GM21381 (cell line): ENCODE results near the gene ZNF536.

ENCODE experiments used
- ATAC-seq: cut with Tn5 transposase; IDR thresholded peaks from one replicate; pipeline ENCODE4 v1.9.1; 2021; ENCODE audit warnings: mild to moderate bottlenecking, moderate library complexity; ENCODE audit not compliant: unreplicated experiment

ZNF536 gene

DNA sequence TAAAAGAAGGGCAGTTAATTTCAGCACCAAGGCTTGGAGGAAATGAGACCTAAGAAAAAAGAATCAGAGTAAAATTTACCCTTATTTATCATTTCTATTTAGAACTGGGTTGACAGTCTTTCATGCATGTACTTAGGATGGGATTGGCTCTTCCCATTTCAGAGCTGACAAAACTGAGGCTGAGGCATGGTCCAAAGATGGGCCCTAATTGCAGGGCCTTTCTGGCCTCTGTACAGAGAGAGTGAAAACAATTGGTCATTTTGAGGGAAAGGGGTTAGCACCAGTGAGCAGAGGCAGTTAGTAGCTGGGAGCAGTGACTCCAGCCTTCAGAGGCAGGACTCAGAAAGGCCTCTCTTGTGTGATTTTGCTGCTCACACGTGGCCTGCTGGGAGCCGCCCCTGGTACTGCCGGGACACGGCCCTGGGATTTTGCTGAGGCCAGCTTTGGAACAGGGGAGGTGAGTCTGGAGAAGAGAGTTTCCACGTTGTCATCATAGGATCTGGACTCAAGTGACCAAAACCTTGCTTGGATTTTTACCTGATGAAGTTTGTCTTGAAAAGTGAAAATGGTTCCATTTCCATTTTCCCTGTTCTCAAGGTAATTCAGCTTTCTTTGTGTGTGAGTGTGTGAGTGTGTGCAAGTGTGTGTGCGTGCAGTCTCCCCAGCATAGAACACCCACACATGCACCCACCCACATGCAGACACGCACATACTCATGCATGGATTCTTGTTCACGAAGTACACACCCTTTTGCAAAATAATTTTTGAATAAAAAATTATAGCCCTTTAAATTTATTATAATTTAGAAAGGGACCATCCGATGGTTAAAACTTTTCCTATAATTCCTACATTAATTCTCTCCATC lies at the start of gene ZNF536:
ZNF536 (plus strand) TSS at position 425 of the 865 bp plus-strand sequence. CDS start 71,179 bp downstream, outside the sequence.
- ATAC-seq: no peak

DNA sequence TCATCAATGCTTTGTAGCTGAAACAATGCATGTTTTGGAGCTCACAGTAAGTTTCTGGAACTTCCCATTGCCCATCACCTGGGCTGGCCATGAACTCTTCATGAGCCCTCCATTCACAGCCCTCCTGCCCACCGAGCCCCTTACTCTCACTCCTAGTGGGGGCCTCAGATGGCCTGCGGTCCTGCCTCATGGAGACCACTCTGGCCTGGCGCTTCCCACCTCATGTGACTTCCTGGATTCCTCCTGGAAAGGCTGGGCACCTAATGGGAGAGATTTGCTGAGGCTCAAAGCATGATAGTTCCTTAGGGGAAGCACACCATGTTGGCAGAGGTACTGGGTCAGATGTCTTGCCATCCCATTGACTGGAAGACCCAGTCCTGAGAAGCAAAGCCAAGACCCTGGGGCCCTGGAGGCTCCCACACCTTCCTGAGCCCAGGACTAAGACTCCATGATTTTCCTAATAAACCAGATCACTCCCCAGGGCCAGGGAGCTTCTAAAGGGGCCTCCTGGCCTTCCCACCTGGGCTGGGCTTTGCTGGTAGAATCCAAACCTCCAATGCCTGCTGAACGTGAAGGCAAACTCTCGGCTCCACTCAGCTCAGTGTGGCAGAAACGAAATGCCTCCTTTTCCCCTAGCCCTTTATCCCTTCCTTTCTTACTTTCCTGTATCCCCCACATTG lies 49.4 kb upstream of the ZNF536 start:
- no peak for ATAC-seq

DNA sequence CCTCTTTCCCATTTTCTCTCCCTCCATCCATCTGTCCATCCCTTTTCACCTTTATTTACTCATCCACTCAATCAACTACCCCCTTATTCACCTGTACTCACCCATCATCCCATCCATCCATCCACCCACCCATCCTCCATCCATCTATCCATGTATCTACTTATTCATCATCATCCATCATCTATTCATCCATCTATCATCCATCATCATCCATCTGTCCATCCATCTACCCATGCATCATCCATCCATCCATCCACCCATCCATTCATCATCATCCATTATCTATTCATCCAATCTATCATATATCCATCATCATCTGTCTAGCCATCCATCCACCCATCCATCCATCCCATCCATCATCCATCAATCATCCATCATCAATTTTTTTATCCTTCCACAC lies 48.3 kb upstream of the ZNF536 start:
- ATAC-seq: no peak

DNA sequence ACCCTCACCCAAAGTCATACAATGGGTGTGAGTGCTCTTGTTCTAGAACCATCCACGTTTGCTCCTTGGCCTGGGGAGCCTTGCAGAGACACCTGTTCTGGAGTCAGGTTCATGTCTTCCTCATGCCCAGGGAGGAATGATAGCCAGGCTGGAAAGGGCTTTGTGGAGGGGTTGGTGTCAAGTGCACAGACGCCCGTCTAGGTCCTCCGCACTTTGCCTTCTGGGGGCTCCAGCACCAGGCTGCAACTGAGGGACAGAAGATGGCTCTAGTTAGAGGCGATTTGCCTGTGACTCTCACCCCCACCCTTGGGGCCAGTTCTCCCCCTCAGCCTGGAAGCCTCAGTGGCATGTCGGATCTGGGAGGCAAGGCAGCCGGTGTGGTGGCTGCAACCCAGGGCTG lies 47.2 kb upstream of the ZNF536 start:
- ATAC-seq: no peak

DNA sequence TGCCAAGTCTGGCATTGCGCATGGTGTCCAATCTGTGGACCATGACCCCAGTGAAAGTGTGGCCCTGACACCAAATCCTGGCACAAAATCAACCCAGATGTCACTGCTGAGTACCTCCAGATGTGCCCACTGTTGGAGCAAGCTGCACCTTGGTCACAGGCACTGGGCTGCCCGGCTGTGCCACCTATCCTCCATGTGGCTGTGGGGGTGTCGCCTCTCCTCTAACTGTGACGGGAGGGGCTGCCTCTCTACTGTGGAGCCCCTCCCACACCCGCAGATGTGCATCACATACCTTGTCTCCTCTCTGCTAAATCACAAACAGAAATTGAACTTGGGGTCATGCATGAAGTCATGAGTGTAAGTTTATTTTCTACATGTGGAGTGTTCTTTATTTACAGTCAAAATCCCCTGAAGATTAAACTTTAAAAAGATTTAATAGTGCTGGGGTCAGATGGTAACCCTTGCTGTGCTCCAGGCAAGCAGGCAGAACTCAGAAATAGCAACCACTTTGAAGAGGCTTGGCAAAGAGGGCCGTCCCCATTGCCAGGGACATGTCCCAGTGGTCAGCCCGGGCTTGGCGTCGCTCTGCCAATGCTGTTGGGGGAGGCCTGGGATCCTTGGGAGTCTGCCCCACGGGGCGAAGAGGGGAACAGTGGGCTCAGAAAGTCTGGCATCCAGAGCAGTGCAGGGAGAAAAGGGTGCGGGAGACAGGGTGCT lies 46.4 kb upstream of the ZNF536 start:
- ATAC-seq: no peak

DNA sequence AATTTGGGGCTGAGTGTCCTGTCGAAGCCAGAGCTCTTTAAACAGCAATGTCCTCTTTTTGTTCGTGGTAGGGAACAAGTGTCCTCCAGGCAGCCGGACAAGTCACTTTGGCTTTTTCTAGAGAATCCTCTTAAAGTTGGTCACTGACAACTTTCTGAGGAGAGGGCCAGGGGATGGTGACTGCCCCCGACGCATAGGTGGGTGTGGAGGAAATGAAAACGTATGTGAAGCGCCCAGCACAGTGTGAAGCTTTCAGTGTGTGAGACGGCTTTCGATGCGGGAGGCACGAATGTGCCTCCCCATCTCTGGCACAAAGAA lies 45.8 kb upstream of the ZNF536 start:
- no peak for ATAC-seq

DNA sequence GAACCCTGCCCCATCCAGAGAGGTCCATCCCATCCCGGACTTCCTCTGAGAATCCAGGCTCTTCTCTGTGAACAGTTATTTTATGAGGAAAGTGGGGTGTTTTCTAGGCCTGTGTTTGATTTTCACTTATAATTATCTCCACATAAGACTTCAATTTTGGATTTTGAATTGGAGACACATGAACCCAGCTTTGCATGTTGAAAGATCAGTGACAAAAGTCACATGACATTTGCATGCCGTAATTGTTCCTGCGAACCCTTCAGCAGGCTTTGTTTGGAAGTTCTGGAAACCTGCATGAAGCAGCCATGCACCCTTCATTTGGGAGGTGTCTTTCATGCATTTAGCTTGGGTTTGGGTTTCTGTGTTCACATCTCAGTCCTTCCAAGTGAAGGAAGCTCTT lies 44.9 kb upstream of the ZNF536 start:
- ATAC-seq: no peak

DNA sequence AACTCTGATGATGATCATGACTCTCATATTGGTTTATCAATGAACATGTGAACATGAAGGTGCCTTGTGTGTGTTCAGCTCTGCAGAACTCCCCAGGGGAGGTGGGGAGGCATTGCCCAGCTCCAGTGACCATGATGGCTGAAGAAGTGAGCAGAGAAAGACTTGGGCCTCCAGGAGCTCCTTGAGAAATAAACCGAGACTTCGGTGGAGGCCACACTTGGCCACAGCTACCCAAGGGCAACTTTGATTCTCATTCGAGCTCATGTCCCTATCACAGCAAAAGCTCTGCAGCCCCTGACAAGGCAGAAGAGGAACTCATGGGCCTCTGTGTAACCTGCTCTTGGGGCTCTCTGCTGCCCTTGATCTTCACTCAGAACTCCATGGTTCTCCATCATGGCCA lies 44.1 kb upstream of the ZNF536 start:
- no peak for ATAC-seq

DNA sequence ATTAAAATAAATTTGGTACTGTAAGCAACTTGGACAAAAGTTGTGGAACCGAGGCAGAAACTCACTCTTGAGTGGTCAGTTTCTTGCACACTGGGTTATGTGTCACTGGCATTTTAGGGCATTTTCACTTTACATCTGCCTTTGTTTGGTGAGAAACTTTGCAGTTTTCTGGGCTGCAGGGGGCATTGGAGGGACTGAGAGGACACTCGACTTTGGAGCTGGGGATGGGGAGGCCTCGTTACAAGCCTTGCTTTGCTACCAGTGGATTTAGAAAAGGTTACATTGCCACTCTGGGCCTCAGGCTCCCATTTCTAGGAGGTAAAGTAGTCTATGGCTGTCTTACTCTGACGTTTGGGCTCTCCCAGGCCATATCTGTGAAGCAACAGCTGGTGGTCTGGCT lies 41.9 kb upstream of the ZNF536 start:
- no peak for ATAC-seq

DNA sequence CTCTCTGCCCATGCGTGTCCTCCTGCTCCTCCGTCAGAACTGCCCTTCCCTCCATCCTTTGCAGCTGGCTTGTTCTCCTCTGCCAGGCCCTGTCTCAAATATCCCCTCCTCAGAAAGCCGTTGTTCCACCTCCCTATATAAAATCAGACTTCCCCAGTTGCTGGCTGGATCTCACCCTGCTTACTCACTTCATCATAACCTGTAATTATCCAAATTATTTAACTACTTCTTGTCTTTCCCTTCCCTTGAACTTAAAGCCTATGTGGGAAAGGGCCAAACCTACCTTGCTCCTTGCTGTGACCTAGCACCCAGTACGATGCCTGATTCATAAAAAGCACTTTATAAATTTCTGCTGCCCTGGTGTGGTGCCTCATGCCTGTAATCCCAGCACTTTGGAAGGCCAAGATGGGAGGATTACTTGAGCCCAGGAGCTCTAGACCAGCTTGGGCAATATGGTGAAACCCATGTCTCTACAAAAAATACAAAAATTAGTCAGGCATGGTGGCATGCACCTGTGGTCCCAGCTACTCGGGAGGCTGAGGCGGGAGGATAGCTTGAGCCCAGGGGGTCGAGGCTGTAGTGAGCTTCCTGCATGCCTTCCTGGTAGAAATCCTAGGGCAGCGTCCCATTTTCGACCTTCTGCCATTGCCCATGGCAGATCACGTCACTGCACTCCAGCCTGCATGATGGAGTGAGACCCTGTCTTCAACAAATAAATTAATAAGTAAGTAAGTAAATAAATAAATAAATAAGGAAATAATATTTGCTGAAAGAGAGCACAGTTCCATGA lies 39.5 kb upstream of the ZNF536 start:
- no peak for ATAC-seq

DNA sequence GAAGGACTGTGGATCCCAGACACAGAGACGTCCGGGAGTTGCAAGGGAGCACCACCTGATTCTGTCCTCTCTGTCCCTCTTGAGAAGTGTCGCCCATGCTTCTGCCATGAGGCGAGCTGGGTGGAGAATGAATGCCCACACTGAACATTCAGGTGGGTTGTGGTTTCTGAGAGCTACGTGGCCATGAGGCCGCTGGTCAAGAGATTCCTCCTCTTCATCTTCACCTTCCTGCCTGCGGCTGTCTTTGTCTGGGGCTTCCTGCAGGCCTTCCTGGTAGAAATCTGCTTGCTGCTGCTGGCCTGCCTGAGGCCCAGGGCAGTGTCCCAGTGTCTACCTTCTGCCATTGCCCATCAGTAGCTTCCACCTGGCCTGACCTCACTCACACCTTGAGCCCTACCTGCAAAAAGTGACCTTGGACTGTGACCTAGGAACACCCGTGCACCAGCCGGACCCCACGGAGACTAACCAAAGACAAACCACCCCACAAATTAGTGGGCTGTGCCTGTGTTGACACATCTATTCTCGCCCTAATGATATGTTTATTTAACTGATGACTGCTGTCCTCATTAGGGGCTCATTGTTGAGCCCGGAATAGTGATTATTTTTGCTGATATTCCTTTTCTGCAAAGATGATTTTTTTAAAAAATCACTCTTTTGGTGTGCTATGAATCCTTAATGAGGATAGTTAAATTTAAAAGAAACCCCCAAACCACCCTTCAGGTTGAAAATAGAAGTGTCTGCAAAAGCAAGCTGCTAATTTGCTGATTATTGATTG lies 38.7 kb upstream of the ZNF536 start:
- no peak for ATAC-seq

DNA sequence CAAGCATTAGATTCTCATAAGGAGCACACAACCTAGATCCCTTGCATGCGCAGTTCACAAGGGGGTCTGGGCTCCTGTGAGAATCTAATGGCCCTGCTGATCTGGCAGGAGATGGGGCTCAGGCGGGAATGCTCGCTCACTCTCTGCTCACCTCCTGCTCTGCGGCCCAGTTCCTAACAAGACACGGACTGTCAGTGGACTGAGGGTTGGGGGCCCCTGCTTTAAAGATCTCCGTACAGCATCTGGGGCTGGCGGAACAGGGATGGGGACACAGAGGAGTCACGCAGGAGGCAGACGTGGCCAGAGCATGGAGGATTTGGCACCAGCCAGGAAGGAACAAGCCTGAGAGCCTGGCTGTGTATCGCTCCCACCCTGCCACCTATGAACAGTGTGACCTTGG lies 37.3 kb upstream of the ZNF536 start:
- ATAC-seq: no peak

DNA sequence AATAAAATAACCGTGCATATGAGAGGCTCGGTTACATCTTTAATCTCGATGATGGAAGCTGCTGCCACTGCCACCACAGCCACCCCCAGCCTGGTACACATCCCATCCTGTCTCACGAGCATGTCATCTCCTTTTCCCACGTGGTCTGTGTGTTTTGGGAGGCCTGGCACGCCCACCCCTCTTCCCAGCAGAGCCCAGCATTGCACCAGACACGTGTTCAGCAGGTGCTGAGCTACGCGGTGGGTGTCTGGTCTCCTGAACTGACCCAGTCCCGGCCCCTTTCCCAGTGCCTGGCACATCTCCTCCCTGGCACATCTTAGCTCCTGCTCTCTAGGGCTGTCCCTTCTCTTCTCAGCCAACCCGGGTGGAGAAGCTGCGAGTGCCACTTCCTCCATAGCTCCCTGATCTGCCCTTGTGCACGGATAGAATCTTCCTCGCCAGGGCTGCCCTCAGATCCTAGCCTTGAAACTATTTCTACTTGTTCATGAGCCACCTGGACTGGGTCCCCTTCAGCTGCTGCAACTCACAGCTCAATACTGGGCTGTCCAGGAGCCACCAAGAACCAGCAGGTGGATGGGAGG lies 36.8 kb upstream of the ZNF536 start:
- no peak for ATAC-seq

DNA sequence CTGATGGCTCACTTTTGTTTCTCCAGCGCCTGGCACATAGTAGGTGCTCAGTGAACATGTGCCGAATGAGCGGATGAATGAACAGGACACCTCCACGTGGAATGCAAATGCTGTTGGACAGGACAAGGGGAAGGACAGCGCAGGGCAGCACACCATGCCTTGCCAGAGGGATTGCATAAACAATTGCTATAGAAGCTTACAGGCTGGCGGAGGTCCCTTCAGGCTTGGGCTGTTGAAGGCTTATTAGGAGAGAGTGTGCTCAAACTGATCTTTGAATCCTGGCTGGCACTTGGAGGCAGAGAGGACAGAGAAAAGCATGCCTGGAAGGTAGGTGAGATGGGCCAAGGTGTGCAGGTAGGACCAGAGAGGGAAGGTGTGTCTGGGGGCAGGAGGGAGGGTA lies 35.9 kb upstream of the ZNF536 start:
- no peak for ATAC-seq

DNA sequence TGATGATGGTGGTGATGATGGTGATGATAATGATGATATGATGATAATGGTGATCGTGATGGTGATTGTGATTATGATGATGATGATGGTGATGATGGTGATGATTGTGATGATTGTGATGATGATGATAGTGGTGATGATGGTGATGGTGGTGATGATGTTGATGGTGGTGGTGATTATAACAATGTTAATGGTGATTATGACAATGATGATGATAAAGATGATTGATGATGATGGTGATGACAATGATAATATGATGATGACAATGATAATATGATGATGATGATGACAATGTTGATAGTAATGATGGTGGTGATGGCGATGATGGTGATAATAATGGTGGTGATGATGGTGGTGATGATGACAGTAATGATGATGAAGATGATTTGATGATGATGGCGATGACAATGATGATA lies 34.1 kb upstream of the ZNF536 start:
- ATAC-seq: no peak

DNA sequence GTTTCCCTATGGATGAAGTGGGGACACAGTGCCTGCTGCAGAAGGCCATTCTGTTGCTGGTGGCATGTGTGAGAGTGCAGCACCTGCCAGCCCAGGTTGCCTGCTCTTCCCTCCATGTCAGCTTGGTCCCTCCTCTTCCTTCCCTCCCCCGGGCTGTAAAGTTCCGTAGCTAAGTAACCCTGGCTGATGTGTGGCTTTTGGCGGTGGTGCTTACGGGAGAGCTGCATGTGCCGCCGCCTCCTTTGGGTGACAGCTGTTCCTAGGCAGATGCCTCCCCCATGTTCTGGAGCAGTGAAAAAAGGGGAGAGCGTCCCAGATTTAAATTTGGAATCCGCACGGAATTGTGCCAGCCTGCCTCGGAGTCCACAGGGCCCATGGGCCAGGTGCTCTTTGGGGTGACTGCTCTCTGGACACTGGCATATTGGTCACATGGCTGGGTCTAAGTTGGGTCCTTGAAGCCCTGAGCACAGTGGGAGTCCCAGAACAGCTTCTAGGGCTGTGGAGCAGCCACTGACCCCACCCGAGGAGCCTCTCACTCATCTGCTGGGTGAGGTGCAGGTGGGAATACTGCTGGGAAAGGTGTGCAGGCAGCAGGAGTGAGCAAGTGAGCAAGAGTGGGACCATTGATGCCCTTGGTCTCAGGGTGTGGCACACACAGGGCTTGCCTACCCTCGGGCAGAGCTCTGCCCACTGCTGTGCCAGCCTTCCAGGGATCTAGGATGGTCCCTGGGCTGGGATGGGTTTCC lies 33.1 kb upstream of the ZNF536 start:
- no peak for ATAC-seq

DNA sequence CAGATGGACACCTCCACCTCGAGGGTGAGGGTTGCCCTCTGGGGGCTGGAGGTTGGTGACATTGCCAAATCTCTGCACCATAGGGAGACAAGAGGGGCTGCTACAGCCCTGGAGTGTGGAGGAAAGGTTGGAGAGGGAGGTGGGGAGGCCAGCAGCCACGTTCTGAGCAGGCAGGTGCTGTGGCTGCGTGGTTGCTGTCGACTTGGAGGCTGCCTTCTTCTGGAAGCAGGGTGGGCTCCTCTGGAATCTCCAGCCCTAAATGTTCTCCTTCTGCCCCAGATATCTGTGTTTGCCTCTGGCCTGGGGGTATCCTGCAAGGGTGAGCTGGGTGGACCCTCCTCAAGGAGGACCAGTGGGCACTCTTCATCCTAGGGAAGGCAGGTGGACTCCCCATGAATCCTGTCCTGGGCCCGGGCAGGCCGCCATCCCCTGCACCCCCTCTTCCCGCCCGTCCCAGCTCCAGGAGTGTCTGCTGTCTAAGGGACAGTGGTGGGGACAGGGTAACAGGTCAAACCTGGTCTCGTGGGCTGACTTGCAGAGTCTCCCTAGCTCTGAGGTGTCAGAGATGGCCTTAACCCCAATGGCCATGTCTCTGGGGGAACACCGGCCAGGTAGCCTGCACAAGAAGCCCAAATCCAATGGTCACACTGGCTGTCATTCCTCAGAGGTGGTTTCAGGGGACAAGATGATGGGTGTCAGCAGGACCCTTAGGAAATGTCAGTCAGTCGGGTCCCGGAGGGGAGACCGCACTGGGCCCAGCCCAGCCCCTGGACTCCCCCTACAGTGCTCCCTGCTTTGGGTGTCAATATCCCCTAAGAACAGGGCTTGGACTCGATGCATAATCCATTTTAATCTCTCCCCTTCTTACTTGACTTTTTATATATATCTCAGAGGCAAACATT lies 32.3 kb upstream of the ZNF536 start:
- no peak for ATAC-seq
